ENCODE results near the gene CFAP99. TPM values are rescaled to one million over a fixed set of nuclear protein-coding genes. Genes with fewer than 3 reads are reported as not detected.

The CFAP99 gene
- total and polyA plus RNA-seq, 8 donors, result 0.05 to 1.4 (median 0.62) TPM; not detected in 3

GRCh38 chr4:2451821-2452785 lies 33.3 kb downstream of the CFAP99 start:
- DNase-seq, result no peak
- Histone ChIP-seq H3K4me3 (no peak overlapping the region), H3K36me3 (no peaks in the 10 kb centered on the region), H3K9me3 (no peaks in the 10 kb centered on the region), H3K27me3 (no peaks in the 10 kb centered on the region), H3K4me1 (no peaks in the 10 kb centered on the region), H3K27ac (no peak overlapping the region)
- intact Hi-C loops (cut with DNase I; ENCODE audit: low total_unique reads), result no loop called here
- TF ChIP-seq POLR2A (IDR thresholded peaks at IDR 0.05) (no peak), CTCF (IDR thresholded peaks at IDR 0.05) (no peak), EP300 (IDR thresholded peaks at IDR 0.05) (no peak), POLR2AphosphoS5 (IDR thresholded peaks at IDR 0.05) (no peak)
- WGBS, 5 donors, result 79 to 84% (median 82%) methylated on average over 20 to 25 of the region's 25 CpGs

GRCh38 chr4:2457481-2458295 lies 38.9 kb downstream of the CFAP99 start:
- DNase-seq, result peak in 1 of 2 donors; percentile 55
- peaks cover 0 to 29% (median 0%) of the 10 kb centered on the region in 3 donors for H3K27me3 ChIP-seq
- H3K9me3 ChIP-seq, result no peaks in the 10 kb centered on the region
- no peak overlapping the region for H3K27ac ChIP-seq
- intact Hi-C loops (cut with DNase I; ENCODE audit: low total_unique reads), result no loop called here
- WGBS, 5 donors, result 62 to 67% (median 66%) methylated on average over 24 of the region's 24 CpGs
- H3K36me3 ChIP-seq, result no peaks in the 10 kb centered on the region
- peak overlapping the region in 2 of 4 donors; percentile 9 to 19 for H3K4me3 ChIP-seq
- TF ChIP-seq CTCF (IDR thresholded peaks at IDR 0.05) (no peak), POLR2AphosphoS5 (IDR thresholded peaks at IDR 0.05) (no peak), EP300 (IDR thresholded peaks at IDR 0.05) (no peak), POLR2A (IDR thresholded peaks at IDR 0.05) (no peak)
- peaks cover 6 to 23% (median 9%) of the 10 kb centered on the region in 4 donors for H3K4me1 ChIP-seq

GRCh38 chr4:2458546-2459491 lies 40.1 kb downstream of the CFAP99 start:
- Histone ChIP-seq H3K27ac (no peak overlapping the region), H3K9me3 (no peaks in the 10 kb centered on the region), H3K36me3 (no peaks in the 10 kb centered on the region), H3K4me1 (peaks cover 6 to 30% (median 16%) of the 10 kb centered on the region in 4 donors), H3K27me3 (peaks cover 0 to 29% (median 0%) of the 10 kb centered on the region in 3 donors), H3K4me3 (no peak overlapping the region)
- 76 to 85% (median 78%) methylated on average over 24 to 38 of the region's 38 CpGs for WGBS, 5 donors
- intact Hi-C loops (cut with DNase I; ENCODE audit: low total_unique reads), result no loop called here
- no peak for DNase-seq
- TF ChIP-seq POLR2A (IDR thresholded peaks at IDR 0.05) (no peak), CTCF (IDR thresholded peaks at IDR 0.05) (no peak), POLR2AphosphoS5 (IDR thresholded peaks at IDR 0.05) (no peak), EP300 (IDR thresholded peaks at IDR 0.05) (no peak)

All from stomach (tissue), 9 donors.